Right lung (tissue), 5 donors: ENCODE results near the gene PFN4. TPM values are rescaled to one million over a fixed set of nuclear protein-coding genes. Genes with fewer than 3 reads are reported as not detected.

Source experiments
- DNase-seq, 2 donors: peaks; one replicate each; pipeline ENCODE4 v3.0.0-alpha.2; 2013
- polyA plus RNA-seq, 5 donors: library from polyadenylated mRNA; unstranded; fragments of 120-200 nt; gene quantifications; one replicate each; pipeline versions ENCODE4 v1.2.1 to v1.2.3, GENCODE V29; 2013; ENCODE audit warnings: inconsistent platforms in 1 of 5, low replicate concordance in 1 of 5; ENCODE audit not compliant: insufficient read length in 5 of 5, insufficient read depth in 1 of 5

PFN4 gene
- polyA plus RNA-seq, 5 donors: 2.3 to 3.7 (median 3.2) TPM

DNA sequence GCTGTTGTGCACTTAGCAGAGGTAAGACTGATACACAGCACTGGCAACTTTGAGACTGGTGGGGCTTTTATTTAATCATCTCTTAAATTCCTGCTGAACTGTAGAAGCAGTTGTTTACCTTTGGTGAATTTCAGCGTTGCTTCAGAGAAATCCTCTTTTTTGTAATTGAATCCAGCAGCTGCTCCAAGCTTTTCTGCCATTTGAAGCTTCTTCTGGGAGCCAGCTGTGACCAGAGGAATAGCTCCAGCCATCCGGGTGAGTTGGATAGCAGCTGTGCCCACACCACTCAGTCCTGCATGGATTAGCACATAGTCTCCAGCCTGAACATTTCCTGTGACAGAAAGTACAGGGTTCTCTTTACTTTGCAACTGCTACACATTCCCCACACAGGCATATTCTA lies 42.4 kb downstream of the PFN4 start:
- no peak for DNase-seq

DNA sequence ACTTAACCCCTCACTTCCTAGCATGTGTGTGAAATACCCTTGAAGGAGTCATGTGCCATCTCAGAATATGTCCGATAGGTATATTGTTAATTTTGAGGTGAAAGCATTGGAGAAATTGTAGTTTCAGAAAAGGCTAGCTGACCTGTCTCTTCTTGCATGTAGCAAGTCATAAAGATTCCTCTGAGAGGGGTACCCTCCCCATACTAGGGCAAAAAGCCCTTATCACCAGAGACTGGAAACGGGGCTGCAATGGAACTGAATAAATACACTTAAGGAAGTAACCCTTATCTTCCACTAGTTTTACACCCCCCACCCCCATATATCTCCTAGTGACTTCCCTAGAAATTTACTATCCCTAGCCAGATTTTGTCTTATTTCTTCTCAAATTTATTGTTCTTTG lies 45.3 kb downstream of the PFN4 start:
- no peak for DNase-seq

- DNase-seq: no peak
These were observed 45.6 kb downstream of the PFN4 start for GRCh38 chr2:24077535-24077877.

DNA sequence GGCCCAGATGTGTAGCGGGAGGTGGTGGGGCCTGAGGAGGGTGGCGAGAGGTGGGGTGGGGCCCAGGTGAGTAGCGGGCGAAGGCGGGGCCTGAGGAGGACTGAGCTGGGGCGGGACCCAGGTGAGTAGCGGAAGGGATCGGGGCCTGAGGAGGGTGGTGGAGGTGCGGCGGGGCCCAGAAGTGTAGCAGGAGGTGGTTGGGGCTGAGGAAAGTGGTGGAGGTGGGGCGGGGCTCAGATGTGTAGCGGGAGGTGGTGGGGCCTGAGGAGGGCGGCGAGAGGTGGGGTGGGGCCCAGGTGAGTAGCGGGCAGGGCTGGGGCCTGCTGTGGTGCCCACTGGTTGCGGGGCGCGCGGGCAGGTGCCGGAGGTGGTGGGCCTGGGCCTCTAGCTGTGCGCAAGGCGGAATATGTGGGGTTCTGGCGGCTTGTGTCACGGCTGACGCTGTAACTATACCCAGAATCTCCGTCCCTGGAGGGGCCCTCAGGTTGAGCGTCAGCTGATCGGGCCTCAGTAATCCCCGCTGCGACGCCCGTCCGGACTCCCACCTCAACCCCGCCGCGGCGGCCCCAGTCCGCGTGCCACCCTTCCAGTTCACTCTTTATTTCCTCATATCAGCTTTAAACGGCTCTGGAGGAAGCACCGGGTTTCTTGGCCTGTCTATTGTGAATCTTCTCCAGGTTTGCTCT lies 46.1 kb downstream of the PFN4 start:
- DNase-seq: no peak

- peak; percentile 99 for DNase-seq
These were observed 47.0 kb downstream of the PFN4 start, which contains the start of gene SF3B6 for GRCh38 chr2:24075915-24076848. Gene SF3B6 (minus strand): TSS chr2:24076326. CDS start chr2:24076229, 97 bp downstream.

DNA sequence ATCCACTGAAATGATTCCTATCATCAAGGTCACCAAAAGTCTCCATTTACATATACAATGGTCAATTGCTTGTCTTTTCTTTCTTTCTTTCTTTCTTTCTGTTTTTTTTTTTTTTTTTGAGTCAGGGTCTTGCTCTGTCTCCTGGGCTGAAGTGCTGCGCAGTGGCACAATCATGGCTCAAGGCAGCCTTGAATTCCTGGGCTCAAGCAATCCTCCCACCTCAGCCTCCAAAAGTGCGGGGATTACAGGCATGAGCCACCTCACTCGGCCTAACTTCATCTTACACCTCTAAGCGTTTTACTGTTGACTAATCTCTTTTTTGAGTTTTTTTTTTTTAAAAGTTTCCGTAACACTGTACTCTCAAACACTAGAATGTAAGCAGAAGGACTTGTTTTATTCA lies 47.9 kb downstream of the PFN4 start:
- no peak for DNase-seq

GRCh38 chr2:24073816-24074215 lies 49.3 kb downstream of the PFN4 start:
- no peak for DNase-seq

DNA sequence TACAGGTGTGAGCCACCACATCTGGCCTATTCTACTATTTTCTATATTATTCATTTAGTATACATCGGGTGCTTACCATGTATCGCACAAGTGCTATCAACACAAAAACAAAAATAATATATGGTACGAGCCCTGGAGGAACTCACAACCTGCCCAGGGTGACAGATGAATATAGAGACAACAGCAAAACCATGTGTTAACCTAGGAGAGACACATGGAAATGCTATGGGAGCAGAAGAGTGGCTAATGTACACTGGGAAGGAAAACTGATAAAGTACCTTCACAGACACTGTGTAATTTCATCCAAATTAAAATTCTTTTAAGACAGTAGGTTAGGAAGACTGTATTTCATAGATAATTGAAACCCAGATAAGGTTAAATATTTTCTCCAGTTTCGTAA lies 50.9 kb downstream of the PFN4 start:
- DNase-seq: no peak

- DNase-seq: no peak
These were observed 57.8 kb downstream of the PFN4 start for GRCh38 chr2:24065341-24065740.

Other genes starting within 250 kb of the PFN4 start
- gene ATAD2B, start 196.2 kb downstream of the PFN4 start, polyA plus RNA-seq: 10 to 100 TPM; 16.7 to 28.7 (median 27.4) TPM
- 10 to 100 TPM; 16.5 to 25.6 (median 21.0) TPM for gene UBXN2A, start 182.9 kb downstream of the PFN4 start, polyA plus RNA-seq
- 1 to 10 TPM; 3.1 to 5.7 (median 5.1) TPM for gene MFSD2B, start 113.2 kb downstream of the PFN4 start, polyA plus RNA-seq
- 10 to 100 TPM; 11.6 to 18.2 (median 15.3) TPM for gene WDCP, start 75.9 kb downstream of the PFN4 start, polyA plus RNA-seq
- 10 to 100 TPM; 14.3 to 16.4 (median 15.1) TPM for gene FKBP1B, start 73.6 kb downstream of the PFN4 start, polyA plus RNA-seq
- 100 to 1,000 TPM; 116 to 164 (median 138) TPM for gene SF3B6, start 47.0 kb downstream of the PFN4 start, polyA plus RNA-seq
- gene TP53I3, start 38.5 kb downstream of the PFN4 start, polyA plus RNA-seq: 10 to 100 TPM; 49.6 to 78.6 (median 65.0) TPM
- gene FAM228B, start 135 bp upstream of the PFN4 start, polyA plus RNA-seq: 10 to 100 TPM; 22.2 to 30.6 (median 27.3) TPM
- gene FAM228A, start 51.7 kb upstream of the PFN4 start, polyA plus RNA-seq: 1 to 10 TPM; 1.1 to 3.4 (median 1.6) TPM
- 10 to 100 TPM; 26.7 to 43.4 (median 37.7) TPM for gene ITSN2, start 237.2 kb upstream of the PFN4 start, polyA plus RNA-seq